Inflammatory macrophage treated with lipopolysaccharide for 1 hour (primary cell): ENCODE measurements around the gene GCM1.

Experiments used
- DNase-seq, 2 donors: peaks; one replicate each; pipeline ENCODE4 v3.0.0-alpha.2; 2020 to 2022

The GCM1 gene

DNA sequence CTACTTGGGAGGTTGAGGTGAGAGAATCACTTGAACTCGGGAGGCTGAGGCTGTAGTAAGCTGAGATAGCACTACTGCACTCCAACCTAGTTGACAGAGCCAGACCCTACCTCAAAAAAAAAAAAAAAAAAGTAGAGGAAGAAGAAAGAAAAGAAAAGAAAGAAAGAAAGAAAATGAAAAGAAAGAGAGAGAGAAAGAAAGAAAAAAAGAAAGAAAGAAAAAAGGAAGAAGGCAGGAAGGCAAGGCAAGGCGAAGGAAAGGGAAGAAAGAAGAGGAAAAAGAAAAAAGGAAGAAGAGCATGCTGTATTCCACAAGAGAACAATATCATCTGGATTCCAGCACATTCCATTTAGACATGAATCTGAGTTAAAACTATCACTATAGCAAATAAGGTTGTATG lies 3.8 kb downstream of the GCM1 start:
- no peak for DNase-seq

DNA sequence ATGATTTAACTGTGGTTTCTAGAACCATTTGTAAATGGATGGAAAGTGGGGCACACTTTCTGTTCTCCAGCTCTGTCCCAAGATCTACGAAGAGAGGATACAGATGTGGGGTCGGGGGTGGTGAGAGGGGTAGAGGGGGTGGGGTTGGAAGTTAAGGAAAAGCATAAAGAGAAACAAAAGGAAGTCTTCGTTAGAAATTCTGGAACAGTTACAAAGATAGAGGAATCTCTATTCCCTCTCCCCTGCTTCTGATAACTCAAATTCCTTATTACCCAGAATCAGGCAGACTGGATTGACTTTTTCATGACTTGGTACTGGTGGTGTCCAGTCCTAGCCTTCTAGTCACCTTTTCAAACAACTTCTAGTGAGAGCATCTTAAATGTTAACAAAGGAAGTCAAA lies 4.9 kb downstream of the GCM1 start:
- no peak for DNase-seq

DNA sequence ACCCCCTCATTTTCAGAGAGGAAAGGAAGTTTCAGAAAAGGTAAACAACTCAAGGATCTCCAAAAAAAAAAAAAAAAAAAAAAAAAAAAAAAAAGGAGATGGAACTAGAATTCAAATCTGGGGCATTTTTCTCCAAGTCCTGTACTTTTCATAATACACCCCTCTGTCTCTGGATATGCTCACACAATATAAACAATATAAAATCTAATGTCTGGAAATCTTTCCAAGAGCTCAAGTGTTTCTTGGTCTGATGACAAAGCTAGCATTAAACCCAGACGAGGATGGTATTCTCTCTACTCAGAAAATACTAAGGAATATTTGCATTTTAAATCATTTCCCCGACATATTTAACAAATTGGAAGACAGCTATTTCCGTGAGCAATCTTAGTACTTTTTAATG lies 5.8 kb downstream of the GCM1 start:
- DNase-seq, result no peak

DNA sequence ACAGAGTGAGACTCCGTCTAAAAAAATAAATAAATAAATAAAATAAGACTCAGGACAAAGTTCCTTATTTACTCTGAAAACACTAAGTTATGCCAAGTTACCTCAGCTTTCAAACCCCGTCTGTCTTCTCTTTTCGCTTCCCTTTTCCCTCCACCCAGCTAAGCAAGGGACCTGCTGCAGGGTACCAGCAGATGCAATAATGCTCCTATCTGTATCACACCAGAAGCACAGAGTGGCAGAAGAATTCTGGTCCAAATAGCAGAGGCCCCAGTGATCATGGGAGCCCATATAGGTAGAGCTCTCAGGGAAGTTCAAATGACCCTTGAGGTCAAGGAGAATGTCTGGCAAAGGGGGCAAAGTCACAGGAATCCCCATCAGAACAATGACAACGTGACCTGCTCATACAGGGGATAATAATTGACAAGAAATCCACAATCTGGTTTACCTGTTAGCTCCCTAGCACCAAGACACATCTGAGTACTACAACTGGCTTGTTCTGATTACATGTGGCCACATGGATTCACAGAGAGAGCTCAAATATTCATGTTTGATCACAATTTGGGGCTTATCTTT lies 8.7 kb downstream of the GCM1 start:
- DNase-seq, result no peak

DNA sequence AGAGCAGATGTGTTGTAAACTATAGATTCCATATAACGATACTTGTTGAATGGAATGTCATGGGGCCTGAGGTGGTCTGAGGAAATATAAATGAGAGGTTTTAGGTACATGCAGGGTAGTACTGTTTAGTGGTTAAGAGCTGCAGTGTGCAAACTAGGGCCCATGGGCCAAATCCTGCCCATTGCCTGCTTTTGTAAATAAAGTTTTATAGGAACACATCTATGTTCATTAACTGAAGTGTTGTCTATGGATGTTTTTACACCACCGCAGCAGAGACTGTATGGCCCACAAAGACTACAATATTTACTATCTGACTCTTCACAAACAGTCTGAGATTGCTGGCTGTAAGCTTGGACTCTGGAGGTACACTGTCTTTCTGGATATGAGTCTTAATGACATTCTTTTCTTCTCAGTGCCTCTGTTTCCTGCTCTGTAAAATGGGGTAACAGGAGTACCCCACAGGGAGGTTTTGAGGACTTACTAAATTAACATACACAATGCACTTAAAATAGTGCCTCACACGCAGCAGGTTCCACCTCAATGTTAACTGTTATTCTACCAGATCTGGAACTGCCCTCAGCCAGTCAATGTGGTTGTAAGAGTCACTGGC lies 12.5 kb downstream of the GCM1 start:
- no peak for DNase-seq

DNA sequence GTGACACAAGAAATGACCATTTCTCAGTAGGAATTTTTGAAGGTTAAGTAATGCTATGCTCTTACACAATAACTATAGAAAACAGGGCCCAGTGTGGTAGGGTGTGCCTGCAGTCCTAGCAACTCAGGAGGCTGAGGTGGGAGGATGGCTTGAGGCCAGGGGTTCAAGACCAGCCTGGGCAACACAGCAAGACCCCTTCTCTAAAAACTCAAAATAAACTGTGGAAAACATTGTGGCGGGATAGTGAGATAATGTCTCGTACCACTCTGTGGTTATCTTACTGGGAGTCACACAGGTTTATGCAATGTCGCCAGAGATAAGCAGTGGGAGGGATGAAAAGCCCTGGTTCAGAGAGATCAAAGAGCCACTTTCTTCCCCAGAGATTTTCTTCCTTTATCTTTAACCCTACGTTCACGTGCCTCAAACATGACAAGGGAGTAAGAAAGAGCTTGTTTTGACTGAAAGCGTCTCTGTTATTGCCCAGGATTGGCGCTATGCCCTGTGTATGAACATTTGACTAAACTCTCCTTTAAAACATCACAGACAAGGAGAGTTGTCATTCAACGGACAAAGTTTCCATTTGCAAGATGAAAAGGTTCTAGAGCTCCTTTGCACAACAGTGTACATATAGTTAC lies 13.9 kb downstream of the GCM1 start:
- DNase-seq, result peak; percentile 20 to 36

DNA sequence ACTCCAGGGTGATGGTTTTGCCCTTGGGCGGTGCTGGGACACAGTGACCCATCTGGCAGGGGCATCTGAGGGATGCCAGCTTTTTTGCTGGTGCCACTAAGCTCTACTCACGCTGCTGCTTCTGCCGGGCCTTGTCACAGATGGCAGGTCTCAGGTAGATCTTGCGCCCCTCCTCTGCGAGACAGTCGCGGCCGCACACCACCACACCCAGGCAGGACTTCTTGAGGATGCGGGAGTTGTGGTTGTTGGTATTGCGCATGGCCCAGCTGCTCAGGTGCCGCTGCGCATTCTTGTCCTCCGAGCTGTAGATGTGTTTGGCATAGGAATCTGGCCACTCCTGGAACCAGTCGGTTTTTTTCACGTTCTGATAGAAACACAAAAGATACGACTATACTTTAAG lies 14.7 kb downstream of the GCM1 start:
- DNase-seq, result no peak

DNA sequence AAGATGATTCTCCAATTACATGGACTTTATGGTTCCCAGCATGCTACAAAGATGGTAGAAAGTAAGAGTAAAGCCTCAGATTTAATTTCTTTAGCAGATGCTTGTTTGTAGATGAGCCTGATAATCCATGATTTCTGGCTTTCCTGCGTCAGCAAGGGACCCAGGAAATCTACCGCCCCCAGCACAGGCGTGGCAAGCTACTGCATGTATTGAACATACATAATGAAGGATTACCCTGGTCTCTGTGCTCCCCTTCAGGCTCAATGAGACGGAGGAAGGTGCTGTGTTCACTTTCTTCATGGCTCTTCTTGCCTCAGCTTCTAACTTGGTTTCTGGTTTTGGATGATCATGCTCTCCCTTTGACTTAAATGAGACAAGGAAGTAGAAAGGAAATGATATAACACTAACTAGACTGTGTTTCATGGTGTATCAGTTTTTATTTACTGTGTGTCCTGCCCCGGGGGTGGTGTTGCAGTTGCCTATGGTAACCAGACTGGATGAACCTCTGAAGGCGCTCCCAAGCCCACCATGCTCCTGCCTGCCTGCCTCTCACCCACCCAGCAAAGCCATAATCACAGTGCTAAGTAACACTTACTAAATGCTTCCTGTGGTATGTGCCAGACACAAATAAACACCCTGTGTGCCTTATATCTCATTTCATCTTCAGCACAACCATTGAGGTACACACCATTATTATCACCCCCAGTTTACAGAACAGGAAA lies 17.9 kb downstream of the GCM1 start:
- no peak for DNase-seq

DNA sequence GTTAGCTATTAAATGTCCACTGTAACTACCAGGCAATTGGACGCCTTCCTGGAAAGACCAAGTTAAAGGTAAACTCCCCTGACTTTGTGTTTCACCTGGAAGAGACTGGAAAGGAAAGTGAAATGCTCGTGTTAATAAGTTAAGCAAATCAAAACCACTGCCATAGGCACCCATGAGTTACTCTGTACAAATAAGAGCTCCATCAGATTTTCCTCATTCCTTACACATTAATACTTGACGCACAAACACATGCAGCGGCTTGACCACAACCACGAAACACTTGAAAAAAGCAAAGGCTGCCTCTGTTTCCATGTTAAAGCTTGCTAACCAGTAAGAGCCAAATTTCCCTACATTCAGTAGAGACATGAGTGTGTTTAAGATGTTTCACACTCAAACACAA lies 19.8 kb downstream of the GCM1 start:
- no peak for DNase-seq

DNA sequence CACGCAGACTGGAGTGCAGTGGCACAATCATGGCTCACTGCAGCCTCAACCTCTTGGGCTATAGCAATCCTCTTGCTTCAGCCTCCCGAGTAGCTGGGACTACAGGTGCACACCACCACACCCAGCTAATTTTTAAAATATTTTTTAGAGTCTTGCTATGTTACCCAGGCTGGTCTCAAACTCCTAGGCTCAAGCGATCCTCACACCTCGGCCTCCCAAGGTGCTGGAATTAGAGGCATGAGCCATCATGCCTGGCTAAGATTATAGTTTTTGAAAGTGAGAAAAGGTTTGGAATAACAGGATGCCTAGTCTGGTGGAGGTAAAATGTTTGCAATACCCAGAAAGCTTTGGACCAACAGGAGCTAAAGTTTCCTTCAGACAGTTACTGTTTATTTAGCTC lies 23.4 kb downstream of the GCM1 start:
- DNase-seq, result no peak

DNA sequence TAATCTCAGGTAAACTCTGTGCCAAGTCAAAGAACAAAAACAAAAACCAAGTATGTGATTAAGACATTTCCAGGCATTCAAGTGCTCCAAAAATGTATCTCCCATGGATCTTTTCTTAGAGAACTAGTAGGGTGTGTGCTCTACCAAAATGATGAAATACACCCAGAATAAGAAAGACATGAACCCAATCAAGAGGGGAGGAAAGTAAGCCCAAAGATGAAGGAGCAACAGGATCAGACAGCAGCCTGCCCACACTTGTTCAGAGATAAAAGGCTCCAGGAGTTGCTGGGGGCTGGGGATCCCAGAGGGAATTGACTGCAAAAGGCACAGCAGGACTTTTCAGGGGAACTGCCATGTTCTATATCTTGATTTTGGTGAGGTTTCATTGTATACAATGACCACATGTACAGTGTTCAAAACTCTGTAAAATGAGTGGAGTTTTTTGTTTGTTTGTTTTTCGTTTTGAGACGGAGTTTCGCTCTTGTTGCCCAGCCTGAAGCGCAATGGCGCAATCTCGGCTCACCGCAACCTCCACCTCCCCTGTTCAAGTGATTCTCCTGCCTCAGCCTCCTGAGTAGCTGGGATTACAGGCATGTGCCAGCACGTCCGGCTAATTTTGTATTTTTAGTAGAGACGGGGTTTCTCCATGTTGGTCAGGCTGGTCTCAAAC lies 24.4 kb downstream of the GCM1 start:
- DNase-seq, result no peak

DNA sequence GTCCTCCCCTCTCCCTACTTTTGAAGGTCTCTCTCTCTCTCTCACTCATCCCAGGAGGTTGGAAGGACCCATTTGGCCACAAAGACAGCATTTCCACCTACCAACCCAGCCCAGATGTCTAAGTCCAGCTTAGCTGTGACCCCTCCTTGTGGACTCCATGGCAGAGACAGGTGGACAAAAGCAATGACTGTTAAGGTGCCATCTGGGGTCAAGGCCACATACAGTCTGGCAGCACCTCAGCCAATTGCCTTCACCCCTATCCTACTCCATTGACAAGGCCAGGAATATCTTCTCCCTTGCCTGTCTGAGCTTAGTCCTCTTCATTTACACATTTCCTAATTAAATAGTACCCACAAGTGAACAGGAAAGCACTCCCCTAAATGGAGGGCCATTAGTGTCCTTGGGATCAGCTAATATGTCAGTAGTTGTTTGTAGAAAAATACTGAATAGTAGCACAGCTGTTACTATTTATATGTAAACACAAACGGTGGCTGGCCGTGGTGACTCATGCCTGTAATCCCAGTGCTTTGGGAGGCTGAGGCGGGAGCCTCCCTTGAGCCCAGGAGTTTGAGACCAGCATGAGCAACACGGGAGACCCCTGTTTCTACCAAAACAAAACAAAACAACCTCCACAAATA lies 28.8 kb downstream of the GCM1 start:
- DNase-seq, result no peak

DNA sequence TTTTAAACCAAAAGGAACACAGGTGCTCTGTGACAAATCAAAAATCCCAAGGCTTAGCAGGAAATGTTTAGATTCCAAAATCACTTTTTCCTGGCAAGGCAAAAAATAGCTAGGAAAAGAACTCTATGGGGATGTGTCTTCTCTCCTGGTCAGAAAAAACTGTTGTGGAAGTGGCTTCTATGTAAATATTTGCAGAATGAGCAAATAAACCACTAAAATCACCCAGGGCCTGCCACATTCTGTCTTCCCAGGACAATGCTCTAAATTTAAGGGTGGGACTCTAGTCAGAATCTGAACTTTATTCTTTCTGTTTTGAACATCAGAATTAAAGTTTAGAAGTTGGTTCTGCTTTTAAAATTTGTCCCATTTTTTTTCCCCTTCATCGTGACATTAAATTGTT lies 29.3 kb downstream of the GCM1 start:
- no peak for DNase-seq

DNA sequence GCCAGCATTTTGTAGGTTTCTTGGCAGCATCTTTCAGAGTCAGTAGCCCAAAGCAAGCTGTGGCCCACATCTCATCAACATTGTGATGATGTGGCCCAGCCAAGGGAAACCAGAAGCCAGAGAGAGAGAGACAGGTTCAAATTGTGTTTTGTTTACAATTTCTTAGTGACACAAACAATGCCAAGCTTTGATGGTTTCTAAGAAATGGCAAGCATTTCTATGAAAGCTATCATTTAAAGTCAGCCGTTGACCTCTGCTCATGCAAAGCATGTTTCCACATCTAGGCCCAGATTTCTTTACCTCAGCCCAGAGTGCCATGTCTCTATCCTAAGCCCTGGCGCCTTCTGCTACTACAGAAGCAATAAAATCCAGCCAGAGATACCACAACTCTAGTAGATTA lies 32.9 kb downstream of the GCM1 start:
- no peak for DNase-seq

DNA sequence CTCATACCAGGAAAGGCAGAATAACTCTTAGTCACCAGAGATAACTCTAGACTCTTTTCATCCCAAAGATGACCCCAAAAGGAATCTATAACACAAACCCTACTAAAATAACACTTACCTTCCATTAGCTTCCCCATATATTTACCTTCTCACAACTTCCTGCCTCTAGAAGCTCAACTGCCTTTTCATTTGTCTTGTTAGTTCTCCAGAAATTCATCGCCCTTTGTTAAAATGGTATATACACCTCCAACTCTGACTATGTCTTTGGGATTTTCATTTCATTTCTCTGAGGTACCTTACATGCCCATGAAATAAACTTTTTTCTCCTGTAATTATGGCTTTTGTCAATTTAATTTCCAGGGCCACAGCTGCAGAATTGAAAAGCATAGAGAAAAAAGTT lies 33.5 kb downstream of the GCM1 start:
- no peak for DNase-seq

DNA sequence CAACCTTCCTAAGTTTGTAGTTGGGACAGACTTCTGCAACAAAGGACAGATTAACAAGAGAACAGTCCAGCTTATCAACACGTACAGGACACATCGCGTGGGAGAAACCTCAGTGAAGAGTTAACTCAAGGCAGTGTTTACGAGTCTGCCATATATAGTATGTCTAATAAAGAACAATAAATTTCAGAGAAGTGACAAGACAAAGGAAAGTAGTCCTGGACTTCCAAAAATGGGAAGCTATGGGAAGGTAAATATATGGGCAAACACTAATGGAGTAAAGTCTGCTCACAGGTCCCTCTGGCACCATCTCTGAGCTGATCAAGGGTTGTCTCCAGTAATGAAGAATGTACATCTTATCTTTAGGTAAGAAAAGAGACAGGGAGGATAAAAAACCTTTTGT lies 34.9 kb downstream of the GCM1 start:
- no peak for DNase-seq

DNA sequence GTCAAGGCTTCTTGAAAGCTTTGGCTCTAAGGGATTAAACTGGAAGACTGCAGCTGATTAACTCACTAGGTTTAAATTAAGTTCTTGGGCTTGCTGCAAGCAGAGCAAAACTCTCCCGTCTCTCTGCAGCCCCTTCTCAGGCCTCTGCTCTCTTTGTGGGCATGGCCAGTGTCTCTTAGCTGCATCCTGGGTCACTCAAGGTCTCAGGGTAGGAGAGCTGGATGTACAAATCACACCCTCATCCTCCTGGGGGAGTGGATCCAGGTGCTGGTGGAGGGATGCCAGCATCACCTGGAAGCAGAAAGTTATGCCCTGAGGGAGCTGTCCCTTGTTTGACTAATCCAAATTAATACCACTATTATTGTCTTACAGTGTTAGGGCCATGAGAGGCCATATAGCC lies 35.8 kb downstream of the GCM1 start:
- DNase-seq, result no peak

DNA sequence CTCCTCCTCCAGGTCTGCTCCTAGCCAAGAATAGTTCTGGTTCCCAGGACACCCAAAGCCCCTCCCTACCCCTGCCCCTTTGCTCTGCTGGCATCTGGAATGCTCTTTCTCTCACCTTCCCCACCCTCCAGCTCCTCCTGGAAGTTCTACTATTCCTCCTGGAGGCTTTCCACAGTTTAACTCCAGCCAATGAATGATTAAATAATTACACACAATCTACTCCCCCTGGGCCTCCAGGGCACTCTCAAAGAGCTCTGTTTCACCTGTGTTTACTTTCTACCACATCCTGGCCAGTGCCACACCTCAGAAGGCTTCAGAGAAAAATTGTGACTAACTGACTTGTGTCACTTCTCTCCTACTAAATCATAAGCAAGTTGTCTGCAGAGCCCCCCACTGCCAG lies 36.2 kb downstream of the GCM1 start:
- DNase-seq, result no peak

DNA sequence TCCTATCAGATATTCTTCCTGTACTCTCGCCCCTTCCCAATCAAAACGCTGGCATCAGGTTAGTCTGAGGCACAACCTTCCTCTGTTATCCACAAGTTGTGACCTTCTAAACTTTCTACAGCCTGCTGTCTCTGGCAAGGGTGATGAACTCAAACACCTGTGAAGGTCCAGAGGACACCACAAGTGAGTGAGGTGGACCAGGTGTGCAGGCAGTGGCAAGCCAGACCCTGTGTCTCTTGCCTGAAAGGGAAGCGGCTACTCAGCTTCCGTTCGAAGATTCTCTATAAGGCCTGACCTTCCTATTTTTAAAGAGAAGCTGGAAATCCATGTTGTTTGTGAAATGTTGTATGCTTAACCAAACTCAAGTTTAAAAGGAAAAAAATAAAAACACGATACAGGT lies 36.8 kb downstream of the GCM1 start:
- DNase-seq, result no peak

DNA sequence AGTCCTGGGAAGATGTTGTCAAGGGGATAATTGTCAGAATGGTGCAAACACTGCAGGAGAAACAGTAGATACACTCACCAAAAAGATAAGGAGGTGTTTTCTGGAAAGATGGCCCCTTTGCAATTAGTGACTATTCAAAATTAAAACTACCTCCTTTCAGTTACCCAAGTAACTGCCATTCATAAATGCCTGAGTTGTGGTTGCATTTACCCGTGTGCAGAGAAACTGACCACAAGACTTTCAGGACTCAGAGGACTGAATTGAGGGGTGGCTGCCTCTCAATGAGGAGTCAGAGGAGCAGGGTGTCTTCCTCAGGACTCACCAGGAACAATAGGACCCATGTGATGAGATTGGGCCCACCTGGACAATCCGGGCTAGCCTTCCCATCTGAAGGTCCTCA lies 39.0 kb downstream of the GCM1 start:
- DNase-seq, result no peak

DNA sequence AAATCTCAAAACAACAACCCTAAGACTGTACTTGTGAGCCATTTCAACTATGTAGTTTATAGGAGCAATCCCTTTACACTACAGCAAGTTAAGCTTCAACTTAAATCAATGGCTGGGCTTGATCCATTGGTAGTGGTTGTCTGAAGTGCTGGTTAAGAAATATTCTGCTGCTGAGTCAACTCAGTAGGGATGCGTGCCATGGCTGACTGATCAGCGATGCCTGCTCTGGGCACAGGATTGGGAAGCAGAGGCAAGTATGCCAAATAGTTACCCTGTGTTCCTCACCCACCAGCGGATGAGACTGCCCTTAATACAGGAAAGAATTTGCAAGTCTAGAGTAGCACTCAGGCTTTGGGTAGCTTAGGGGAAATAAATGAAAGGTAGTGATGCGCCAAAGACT lies 41.5 kb downstream of the GCM1 start:
- DNase-seq, result no peak

DNA sequence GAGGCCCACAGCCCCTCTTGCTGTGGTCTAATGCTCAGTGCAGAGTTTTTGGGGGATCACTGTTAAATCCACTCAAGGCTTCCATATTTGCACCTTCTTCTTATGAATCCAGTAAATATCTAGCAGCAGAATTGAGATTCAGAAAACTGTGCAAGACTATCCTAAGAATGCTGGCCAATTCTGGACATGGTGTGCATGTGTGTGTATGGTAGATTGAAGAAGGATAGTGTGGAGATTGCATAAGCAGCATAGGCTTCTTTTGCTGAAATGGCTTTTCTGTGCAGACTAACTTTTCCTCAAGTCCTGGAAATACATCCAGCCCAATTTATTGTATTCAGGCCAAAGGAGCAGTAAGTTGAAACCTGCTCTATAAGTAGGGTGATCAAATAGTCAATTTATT lies 43.7 kb downstream of the GCM1 start:
- no peak for DNase-seq

DNA sequence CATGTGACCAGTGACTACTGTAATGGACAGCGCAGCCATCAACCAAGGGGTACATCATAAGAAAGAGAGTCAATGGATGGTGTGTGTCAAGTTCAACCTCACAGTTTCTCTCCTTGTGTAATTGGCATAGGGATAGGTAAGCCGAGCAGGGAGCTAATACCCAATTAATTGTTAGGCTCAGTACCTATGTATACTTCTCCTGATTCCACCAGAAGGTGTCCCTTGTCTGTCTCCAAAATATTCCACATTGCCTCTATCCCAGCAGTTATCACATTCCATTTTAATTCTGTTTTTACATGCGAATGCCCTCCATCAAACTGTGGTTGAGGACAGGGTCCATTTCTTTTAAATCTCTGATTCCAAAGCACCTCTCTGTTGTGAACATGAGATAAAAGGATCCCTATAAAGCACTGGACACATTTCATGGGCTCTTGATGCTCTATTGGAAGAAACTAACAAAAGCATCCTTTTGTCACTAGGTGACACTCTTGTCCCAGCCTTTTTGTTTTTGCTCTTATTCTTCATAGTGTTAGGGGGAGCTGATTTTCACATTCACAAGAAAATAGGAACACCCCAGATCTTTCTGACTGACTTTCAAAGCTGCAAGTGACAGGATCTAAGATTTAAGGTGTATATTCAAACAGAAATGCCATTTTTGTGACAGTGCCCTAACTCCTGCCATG lies 44.5 kb downstream of the GCM1 start:
- no peak for DNase-seq
